C4-2B (cell line): Measurements from ENCODE around the gene SUFU.

ENCODE experiments used
- H3K27ac ChIP-seq: fragments of 450-650 bp; 2 replicates; pipeline ENCODE4 v1.5.1; 2017
- CTCF ChIP-seq: fragments of 450-650 bp; conservative IDR thresholded peaks from 2 replicates; pipeline ENCODE4 v1.5.1; 2017; ENCODE audit warnings: mild to moderate bottlenecking
- ZFX ChIP-seq: fragments of 450-650 bp; IDR thresholded peaks from 2 replicates; pipeline ENCODE4 v1.6.1; 2017

The SUFU gene

DNA sequence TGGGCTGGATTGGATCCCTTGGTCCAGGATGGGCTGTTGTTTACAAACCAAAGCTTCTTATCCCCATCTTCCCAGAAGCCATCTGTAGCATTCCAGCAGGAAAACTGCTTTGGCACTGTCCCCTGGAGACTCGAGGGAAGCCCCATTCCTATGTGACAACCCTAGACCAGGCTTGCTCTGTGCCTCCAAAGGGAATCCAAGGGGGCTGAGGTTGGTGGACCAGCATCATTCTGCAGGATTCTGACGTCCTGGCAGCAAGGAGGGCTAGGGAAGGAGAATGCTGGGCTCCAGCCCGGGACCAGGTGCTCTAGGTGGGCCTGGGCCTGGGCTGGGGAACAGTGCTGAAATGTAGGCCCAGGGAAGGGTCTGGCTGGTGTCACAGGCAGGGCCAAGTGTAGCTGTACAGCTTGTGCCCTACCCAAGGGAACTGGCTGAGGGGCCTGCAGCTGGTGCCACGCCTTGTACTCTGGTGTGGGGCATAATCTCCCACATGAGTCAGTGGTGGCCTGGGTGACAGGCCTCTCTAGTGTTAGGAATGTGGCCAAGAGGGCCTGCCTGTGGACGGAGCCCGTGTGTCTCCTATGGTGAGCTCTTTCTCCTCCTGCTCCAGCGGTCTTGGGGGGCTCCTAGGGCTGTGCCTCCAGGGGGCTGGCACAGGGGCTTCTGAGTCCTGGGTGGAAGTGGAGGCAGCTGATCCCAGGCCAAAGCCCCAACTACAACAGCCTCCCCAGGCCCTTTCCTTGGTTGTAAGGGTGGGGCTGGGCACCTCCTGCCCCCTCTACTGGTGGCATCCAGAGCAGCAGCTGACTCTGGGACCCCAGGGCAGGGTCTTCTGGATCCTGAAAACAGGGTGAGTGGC lies 165.7 kb downstream of the SUFU start:
- no peak for TF ChIP-seq ZFX
- no peak; the same call in 1 of the 2 replicates for TF ChIP-seq CTCF
- H3K27ac ChIP-seq, result no peak overlapping the region

DNA sequence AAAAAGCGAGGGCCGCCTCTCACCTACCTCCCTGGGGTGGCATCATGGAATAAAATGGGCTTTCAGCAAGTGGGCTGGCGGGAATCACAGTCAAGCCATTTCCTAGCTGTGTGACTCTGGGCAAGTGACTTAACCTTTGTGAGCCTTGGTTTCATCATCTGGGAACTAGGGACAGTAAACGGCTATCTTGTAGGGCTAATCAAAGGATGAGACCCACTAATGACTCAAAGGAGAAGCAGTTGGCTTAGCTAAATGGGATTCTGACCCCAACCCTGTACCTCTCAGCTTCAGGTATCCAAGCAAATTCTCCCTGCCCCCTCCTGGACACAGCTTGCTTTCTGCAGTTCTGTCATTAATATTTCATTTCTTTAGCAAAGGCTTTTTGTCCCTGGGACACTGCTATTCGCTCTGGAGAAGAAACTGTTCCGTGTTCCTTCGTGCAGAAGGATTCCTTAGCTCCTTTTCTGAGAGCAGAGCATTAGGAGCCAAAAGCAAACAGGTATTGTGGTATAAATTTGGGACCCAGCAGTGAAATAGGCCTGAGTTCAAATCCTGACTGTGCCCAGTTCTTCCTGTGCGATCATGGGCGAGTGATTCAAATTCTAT lies 166.4 kb downstream of the SUFU start:
- TF ChIP-seq ZFX, result no peak
- no peak; the same call in 1 of the 2 replicates for TF ChIP-seq CTCF
- H3K27ac ChIP-seq, result no peak overlapping the region

GRCh38 chr10:102670871-102671434 lies 167.2 kb downstream of the SUFU start:
- no peak overlapping the region for H3K27ac ChIP-seq
- TF ChIP-seq CTCF (no peak), ZFX (no peak)

DNA sequence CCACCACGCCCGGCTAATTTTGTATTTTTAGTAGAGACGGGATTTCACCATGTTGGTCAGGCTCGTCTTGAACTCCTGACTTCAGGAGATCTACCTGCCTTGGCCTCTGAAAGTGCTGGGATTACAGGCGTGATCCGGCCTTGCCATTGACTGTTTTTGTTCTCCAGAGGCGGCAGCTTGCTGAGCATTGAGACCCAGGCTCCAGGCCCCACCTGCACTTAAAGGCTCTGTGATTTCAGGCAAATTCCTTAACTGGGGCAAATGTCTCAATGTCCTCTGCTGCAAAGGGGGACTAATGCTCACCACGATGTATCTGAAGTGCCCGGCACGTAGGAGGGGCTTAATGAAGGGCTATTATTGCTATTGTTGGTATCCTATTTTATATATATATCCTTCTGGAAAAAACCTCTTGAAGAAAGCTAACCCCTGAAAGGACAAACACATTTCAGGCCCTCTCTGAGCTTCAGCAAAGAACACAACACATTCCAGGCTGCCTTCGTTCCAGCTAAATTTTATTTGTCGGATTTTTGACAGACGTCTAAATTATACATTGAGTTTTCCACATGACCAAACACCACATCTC lies 169.6 kb downstream of the SUFU start:
- no peak for TF ChIP-seq CTCF
- no peak overlapping the region for H3K27ac ChIP-seq

DNA sequence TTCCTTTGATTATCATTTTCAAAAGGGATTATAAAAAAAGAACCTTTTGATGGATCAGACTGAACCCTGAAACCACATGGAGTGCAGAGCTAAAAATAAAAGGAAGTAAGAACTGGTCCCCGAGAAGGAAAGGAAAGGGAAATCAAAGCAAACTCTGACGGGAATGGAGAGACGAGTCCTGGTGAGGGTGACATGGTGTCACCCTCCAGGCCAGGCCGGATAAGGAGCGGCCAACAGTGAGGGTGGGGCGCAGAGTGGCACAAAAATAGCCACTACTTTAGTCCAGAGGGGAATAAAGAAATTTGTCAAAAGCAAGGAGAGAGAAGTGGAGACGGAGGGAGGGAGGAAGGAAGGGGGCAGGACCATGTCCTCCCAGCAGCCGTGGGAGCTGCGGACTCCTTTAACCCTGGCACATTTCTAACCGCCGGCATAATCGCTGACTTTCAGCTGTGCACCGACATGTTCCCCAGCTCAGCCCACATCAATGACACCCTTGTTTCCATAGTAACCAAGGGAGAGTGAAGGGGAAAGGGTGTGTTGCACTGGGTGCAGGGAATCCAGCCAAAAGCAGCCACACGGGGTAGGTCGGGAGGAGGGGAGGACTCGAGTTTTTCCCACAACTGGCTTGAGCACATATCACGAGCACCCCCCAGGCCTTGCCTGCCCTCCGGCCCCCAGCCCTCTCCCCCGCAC lies 170.2 kb downstream of the SUFU start:
- no peak for TF ChIP-seq ZFX
- TF ChIP-seq CTCF, result no peak
- H3K27ac ChIP-seq, result no peak overlapping the region

- H3K27ac ChIP-seq, result no peak overlapping the region
- TF ChIP-seq ZFX (no peak), CTCF (no peak)
Measured at GRCh38 chr10:102674566-102674965, 170.8 kb downstream of the SUFU start.
